Stimulated activated CD4-positive, alpha-beta T cell treated with anti-CD3 and anti-CD28 coated beads, Interleukin-2, amount 100 ng/mL, for 4 hours (primary cell): ENCODE measurements around the gene INPP4A.

Experiments used
- DNase-seq: peaks from one replicate; pipeline ENCODE4 v3.0.0-alpha.2; 2020; ENCODE audit warnings: low read depth

The INPP4A gene

GRCh38 chr2:98438190-98439133 lies 6.2 kb upstream of the INPP4A start:
- DNase-seq, result no peak

- DNase-seq, result no peak
Measured at GRCh38 chr2:98441706-98442450, 2.8 kb upstream of the INPP4A start.

- DNase-seq, result no peak
Measured at GRCh38 chr2:98442488-98442887, 2.2 kb upstream of the INPP4A start.

- DNase-seq, result no peak
Measured at GRCh38 chr2:98445177-98445682, 572 bp downstream of the INPP4A start.

- no peak for DNase-seq
Measured at GRCh38 chr2:98445683-98446581, 1.3 kb downstream of the INPP4A start.

GRCh38 chr2:98446850-98447249 lies 2.2 kb downstream of the INPP4A start:
- no peak for DNase-seq

GRCh38 chr2:98448441-98449145 lies 3.9 kb downstream of the INPP4A start:
- no peak for DNase-seq

GRCh38 chr2:98452396-98453027 lies 7.9 kb downstream of the INPP4A start:
- DNase-seq, result no peak

GRCh38 chr2:98453083-98453482 lies 8.4 kb downstream of the INPP4A start:
- DNase-seq, result no peak

- DNase-seq, result no peak
Measured at GRCh38 chr2:98453531-98453930, 8.9 kb downstream of the INPP4A start.

GRCh38 chr2:98454073-98454472 lies 9.4 kb downstream of the INPP4A start:
- no peak for DNase-seq

- no peak for DNase-seq
Measured at GRCh38 chr2:98454500-98455235, 10.0 kb downstream of the INPP4A start.

- DNase-seq, result no peak
Measured at GRCh38 chr2:98455494-98455976, 10.9 kb downstream of the INPP4A start.

- DNase-seq, result no peak
Measured at GRCh38 chr2:98457045-98457696, 12.5 kb downstream of the INPP4A start.

GRCh38 chr2:98458207-98458606 lies 13.5 kb downstream of the INPP4A start:
- peak; percentile 33 for DNase-seq

GRCh38 chr2:98458667-98459380 lies 14.2 kb downstream of the INPP4A start:
- DNase-seq, result no peak

GRCh38 chr2:98459496-98460175 lies 15.0 kb downstream of the INPP4A start:
- DNase-seq, result no peak
